IMR-90 (cell line): Measurements from ENCODE around the gene TAS2R14. TPM values are rescaled to one million over a fixed set of nuclear protein-coding genes. Genes with fewer than 3 reads are reported as not detected.

Source experiments
- ATAC-seq: fragments of 200-7000 bp; cut with Tn5 transposase; 2 replicates; pipeline ENCODE4 v1.9.1; 2020; ENCODE audit warnings: low read depth, mild to moderate bottlenecking, moderate library complexity
- BruUV-seq: library from RNA; stranded (reverse); fragments of 400-500 nt; replicated peaks from 2 replicates; lab custom pipeline; 2021; lab: Mats Ljungman, UMichigan
- CTCF ChIA-PET: fragments of 300-600 bp; formaldehyde crosslinking; extraction: SDS; loops from one replicate; lab custom pipeline; 2021; ENCODE audit warnings: antibody characterized with exemption; lab: Yijun Ruan, JAX
- POLR2A ChIA-PET: fragments of 300-600 bp; sonication (Branson Sonifier 250); formaldehyde crosslinking; loops from one replicate; lab custom pipeline; 2022; ENCODE audit warnings: antibody characterized with exemption; ENCODE audit not compliant: unreplicated experiment; lab: Charles Lee
- DNase-seq: peaks from one replicate; pipeline ENCODE4 v3.0.0; 2013
- H2AFZ ChIP-seq: replicated peaks from 2 replicates; pipeline ENCODE3; 2013; ENCODE audit warnings: low read length, mild to moderate bottlenecking; ENCODE audit not compliant: poor library complexity
- H2AK5ac ChIP-seq: 2 replicates; pipeline ENCODE4 v1.6.1; 2013; ENCODE audit warnings: low read depth, low read length, inconsistent platforms
- H2AK9ac ChIP-seq: replicated peaks from 2 replicates; pipeline ENCODE3; 2013; ENCODE audit warnings: mild to moderate bottlenecking, low read depth, low read length, moderate library complexity; ENCODE audit not compliant: poor library complexity
- H2BK120ac ChIP-seq: 2 replicates; pipeline ENCODE4 v1.6.1; 2013; ENCODE audit warnings: low read depth, low read length, inconsistent platforms
- H2BK15ac ChIP-seq: 3 replicates; pipeline ENCODE4 v1.6.1; 2013; ENCODE audit warnings: low read depth, low read length, inconsistent platforms
- H2BK20ac ChIP-seq: 2 replicates; pipeline ENCODE4 v1.6.1; 2013; ENCODE audit warnings: low read depth, mild to moderate bottlenecking, inconsistent platforms, low read length, moderate library complexity
- H2BK5ac ChIP-seq: 2 replicates; pipeline ENCODE4 v1.6.1; 2013; ENCODE audit warnings: mild to moderate bottlenecking, low read depth, low read length, inconsistent platforms; ENCODE audit not compliant: poor library complexity, severe bottlenecking
- H3K14ac ChIP-seq: replicated peaks from 2 replicates; pipeline ENCODE4 v1.6.1; 2013; ENCODE audit warnings: low read depth, low read length, inconsistent platforms
- H3K18ac ChIP-seq: 2 replicates; pipeline ENCODE4 v1.6.1; 2013; ENCODE audit warnings: low read depth, low read length, control low read depth
- H3K23ac ChIP-seq: 2 replicates; pipeline ENCODE4 v1.6.1; 2013; ENCODE audit warnings: low read depth, low read length, inconsistent platforms
- H3K27ac ChIP-seq: 2 replicates; pipeline ENCODE4 v1.5.1; 2013; ENCODE audit warnings: mild to moderate bottlenecking, control low read depth, low read length; ENCODE audit not compliant: insufficient read depth
- H3K27me3 ChIP-seq: 2 replicates; pipeline ENCODE4 v1.6.1; 2013; ENCODE audit warnings: low read length; ENCODE audit not compliant: control insufficient read depth, insufficient read depth
- H3K36me3 ChIP-seq: 2 replicates; pipeline ENCODE4 v1.6.1; 2013; ENCODE audit warnings: low read length, mixed read lengths; ENCODE audit not compliant: control insufficient read depth, insufficient read depth
- H3K4ac ChIP-seq: 2 replicates; pipeline ENCODE4 v1.6.1; 2013; ENCODE audit warnings: low read depth, low read length, inconsistent platforms
- H3K4me1 ChIP-seq: 2 replicates; pipeline ENCODE4 v1.6.1; 2013; ENCODE audit warnings: low read length, mixed read lengths; ENCODE audit not compliant: control insufficient read depth, insufficient read depth
- H3K4me2 ChIP-seq: 2 replicates; pipeline ENCODE4 v1.6.1; 2013; ENCODE audit warnings: low read depth, mild to moderate bottlenecking, control low read depth, low read length, moderate library complexity
- H3K4me3 ChIP-seq: 2 replicates; pipeline ENCODE4 v1.5.1; 2013; ENCODE audit warnings: low read depth, mild to moderate bottlenecking, control low read depth, low read length, moderate library complexity; ENCODE audit not compliant: insufficient read depth
- H3K56ac ChIP-seq: 2 replicates; pipeline ENCODE4 v1.6.1; 2013; ENCODE audit warnings: low read length, inconsistent platforms; ENCODE audit not compliant: insufficient read depth; ENCODE audit errors: extremely low read depth
- H3K79me1 ChIP-seq, 2 experiments: 2 replicates each; pipeline ENCODE4 v1.6.1; 2013; ENCODE audit warnings: low read length in 2 of 2, inconsistent platforms in 1 of 2, low read depth in 1 of 2
- H3K9ac ChIP-seq: 2 replicates; pipeline ENCODE4 v1.6.1; 2013; ENCODE audit warnings: low read depth, low read length, control low read depth
- H3K9me1 ChIP-seq: 2 replicates; pipeline ENCODE4 v1.6.1; 2013; ENCODE audit warnings: low read length, inconsistent platforms; ENCODE audit not compliant: insufficient read depth
- H3K9me3 ChIP-seq: 2 replicates; pipeline ENCODE4 v1.6.1; 2013; ENCODE audit warnings: low read length; ENCODE audit not compliant: control insufficient read depth, insufficient read depth
- H4K20me1 ChIP-seq: 2 replicates; pipeline ENCODE4 v1.6.1; 2013; ENCODE audit warnings: low read length, inconsistent platforms; ENCODE audit not compliant: insufficient read depth
- H4K5ac ChIP-seq: 2 replicates; pipeline ENCODE4 v1.6.1; 2013; ENCODE audit warnings: mild to moderate bottlenecking, low read depth, low read length, control low read depth
- H4K8ac ChIP-seq, 2 experiments: 2 replicates each; pipeline ENCODE4 v1.6.1; 2013; ENCODE audit warnings: low read depth in 2 of 2, low read length in 2 of 2, control low read depth in 1 of 2, inconsistent platforms in 1 of 2
- H4K91ac ChIP-seq: 2 replicates; pipeline ENCODE4 v1.6.1; 2013; ENCODE audit warnings: low read depth, low read length, inconsistent platforms; ENCODE audit not compliant: insufficient read depth
- RFX5 ChIP-seq: IDR thresholded peaks from 2 replicates; pipeline ENCODE4 v1.8.0; 2012; ENCODE audit warnings: low read depth, mild to moderate bottlenecking, low read length, moderate library complexity
- WGBS, 2 experiments: methylation state at CpG; one replicate each; pipeline versions ENCODE4 v1.1.5 to v1.1.7; 2013; ENCODE audit warnings: missing lambda C conversion rate in 2 of 2; ENCODE audit not compliant: insufficient read length in 1 of 2; ENCODE audit errors: extremely low coverage in 2 of 2; 5-methylcytosine and 5-hydroxymethylcytosine counted together
- dilution Hi-C: fragments of 300-500 bp; cut with HindIII; formaldehyde crosslinking; loops from one replicate; pipeline ENCODE4 v1.14.3; 2018; ENCODE audit warnings: low sequenced_read_pairs; ENCODE audit not compliant: unreplicated experiment
- in situ Hi-C: fragments of 300-500 bp; cut with MboI; formaldehyde crosslinking; loops from 3 replicates; pipeline ENCODE4 v1.14.3; 2019; ENCODE audit warnings: low sequenced_read_pairs, inconsistent platforms, mixed read lengths
- intact Hi-C: fragments of 100-400 bp; cut with micrococcal nuclease; formaldehyde crosslinking; loops from 2 replicates; pipeline ENCODE4 v1.10.0; 2022
- polyA plus RNA-seq, 3 experiments: library from polyadenylated mRNA; depleted of rRNA; stranded (reverse); fragments of >200 nt; gene quantifications; 2 replicates each; pipeline ENCODE4 v1.2.3, GENCODE V29; 2012; ENCODE audit warnings: low replicate concordance in 1 of 3
- total RNA-seq: library from RNA; depleted of rRNA; stranded (reverse); fragments of >200 nt; gene quantifications from 2 replicates; pipeline ENCODE4 v1.2.3, GENCODE V29; 2012

TAS2R14 gene
- total and polyA plus RNA-seq, 2 of the 4 experiments (the other 2 are of a cell fraction): 1.6 to 2.0 TPM

- no peaks in the 10 kb centered on the region for H3K9me1 ChIP-seq
- no peak overlapping the region for H3K4me3 ChIP-seq
- WGBS, 2 experiments: no CpG with 5 or more reads among the region's 4 CpGs
- TF ChIP-seq RFX5: no peak
- H3K27me3 ChIP-seq: no peaks in the 10 kb centered on the region
- in situ Hi-C loops: no loop called here
- POLR2A ChIA-PET: no interaction called here
- peaks cover 0 to 7% of the 10 kb centered on the region in 2 experiments; a peak in 1 of 4 replicates for H3K79me1 ChIP-seq
- no peak overlapping the region for H3K27ac ChIP-seq
- H3K9ac ChIP-seq: no peak overlapping the region
- no peak overlapping the region for H3K23ac ChIP-seq
- H3K9me3 ChIP-seq: no peaks in the 10 kb centered on the region
- H3K4me2 ChIP-seq: no peak overlapping the region
- no peak overlapping the region for H4K5ac ChIP-seq
- H2BK5ac ChIP-seq: no peak overlapping the region
- H2BK15ac ChIP-seq: no peak overlapping the region
- no peak overlapping the region for H2AFZ ChIP-seq
- no TSS peak for BruUV-seq
- H2BK20ac ChIP-seq: no peak overlapping the region
- intact Hi-C loops: no loop called here
- no peaks in the 10 kb centered on the region for H4K20me1 ChIP-seq
- H3K4me1 ChIP-seq: no peaks in the 10 kb centered on the region
- DNase-seq (no peak), ATAC-seq (no peak)
- H3K18ac ChIP-seq: no peak overlapping the region
- dilution Hi-C loops: no loop called here
- no peak overlapping the region for H2BK120ac ChIP-seq
- H3K56ac ChIP-seq: no peak overlapping the region
- CTCF ChIA-PET: no interaction called here
- H4K91ac ChIP-seq: no peak overlapping the region
- no peak overlapping the region for H4K8ac ChIP-seq
- H3K36me3 ChIP-seq: no peaks in the 10 kb centered on the region
- no peak overlapping the region for H2AK9ac ChIP-seq
- H3K4ac ChIP-seq: no peak overlapping the region
- H3K14ac ChIP-seq: no peak overlapping the region
- H2AK5ac ChIP-seq: no peak overlapping the region
Measured at GRCh38 chr12:10904686-10905085, 34.4 kb downstream of the TAS2R14 start.
